ENCODE data around the gene LTN1. TPM values are rescaled to one million over a fixed set of nuclear protein-coding genes. Genes with fewer than 3 reads are reported as not detected.
"Not testable (repeated sequence)": the region's sequence is repeated elsewhere in the genome, so short reads cannot be mapped to it uniquely, and the experiment has no call there.

LTN1 gene
- total RNA-seq, 2 donors from 2014 or later: 19.8 to 21.8 TPM

- no peaks in the 10 kb centered on the region for H3K4me1 ChIP-seq (ENCODE audit: control insufficient read depth, insufficient read depth, low read length)
- no peak overlapping the region for H3K27ac ChIP-seq (ENCODE audit: low read depth, low read length)
- no peak for TF ChIP-seq CTCF (conservative IDR thresholded peaks at IDR 0.05)
- H3K9ac ChIP-seq (ENCODE audit: extremely low read depth, low read length, poor library complexity, severe bottlenecking): no peak overlapping the region
- H3K4me3 Mint-ChIP-seq: no peak overlapping the region
- H3K27me3 Mint-ChIP-seq (ENCODE audit: insufficient read depth): peaks cover 3% of the 10 kb centered on the region
- no peak for DNase-seq
- H3K9me3 Mint-ChIP-seq: peaks cover 5% of the 10 kb centered on the region
- H3K36me3 Mint-ChIP-seq (ENCODE audit: low read depth): no peaks in the 10 kb centered on the region
- H3K36me3 ChIP-seq (ENCODE audit: control insufficient read depth, insufficient read depth, low read length): peaks cover 5% of the 10 kb centered on the region
- H3K9me3 ChIP-seq (ENCODE audit: control insufficient read depth, low read length): no peaks in the 10 kb centered on the region
- peaks cover 13% of the 10 kb centered on the region for H3K4me1 Mint-ChIP-seq
- peaks cover 5% of the 10 kb centered on the region for H3K27me3 ChIP-seq (ENCODE audit: control insufficient read depth, insufficient read depth, low read length, poor library complexity, severe bottlenecking)
- H3K27ac Mint-ChIP-seq: no peak overlapping the region
- no peak overlapping the region for H3K4me3 ChIP-seq (ENCODE audit: low read length)
- WGBS, 2 experiments (ENCODE audit: insufficient coverage in 1 of 2, insufficient read length in 1 of 2): 87 to 91% methylated on average over 1 to 4 of the region's 4 CpGs
Measured at GRCh38 chr21:29022166-29022565, 29.5 kb upstream of the LTN1 start.

- Histone ChIP-seq H3K4me1 (ENCODE audit: control insufficient read depth, insufficient read depth, low read length) (no peaks in the 10 kb centered on the region), H3K27me3 (ENCODE audit: control insufficient read depth, insufficient read depth, low read length, poor library complexity, severe bottlenecking) (peaks cover 5% of the 10 kb centered on the region), H3K36me3 (ENCODE audit: control insufficient read depth, insufficient read depth, low read length) (no peaks in the 10 kb centered on the region), H3K4me3 (ENCODE audit: low read length) (peak overlapping the region; percentile 79), H3K9me3 (ENCODE audit: control insufficient read depth, low read length) (no peaks in the 10 kb centered on the region), H3K27ac (ENCODE audit: low read depth, low read length) (no peak overlapping the region), H3K9ac (ENCODE audit: extremely low read depth, low read length, poor library complexity, severe bottlenecking) (peak overlapping the region; percentile 47)
- 67 to 72% methylated on average over 5 to 11 of the region's 12 CpGs for WGBS, 2 experiments (ENCODE audit: insufficient coverage in 1 of 2, insufficient read length in 1 of 2)
- Mint-ChIP-seq H3K4me1 (peaks cover 8% of the 10 kb centered on the region), H3K36me3 (ENCODE audit: low read depth) (peaks cover 3% of the 10 kb centered on the region), H3K27ac (no peak overlapping the region), H3K27me3 (ENCODE audit: insufficient read depth) (peaks cover 3% of the 10 kb centered on the region), H3K4me3 (peak overlapping the region; percentile 74), H3K9me3 (peaks cover 8% of the 10 kb centered on the region)
- no peak for DNase-seq
- no peak for TF ChIP-seq CTCF (conservative IDR thresholded peaks at IDR 0.05)
Measured at GRCh38 chr21:29018540-29018939, 25.9 kb upstream of the LTN1 start.

- peaks cover 3% of the 10 kb centered on the region for H3K27me3 Mint-ChIP-seq (ENCODE audit: insufficient read depth)
- Histone ChIP-seq H3K4me1 (ENCODE audit: control insufficient read depth, insufficient read depth, low read length) (no peaks in the 10 kb centered on the region), H3K36me3 (ENCODE audit: control insufficient read depth, insufficient read depth, low read length) (no peaks in the 10 kb centered on the region), H3K27ac (ENCODE audit: low read depth, low read length) (no peak overlapping the region), H3K9ac (ENCODE audit: extremely low read depth, low read length, poor library complexity, severe bottlenecking) (no peak overlapping the region), H3K9me3 (ENCODE audit: control insufficient read depth, low read length) (no peaks in the 10 kb centered on the region), H3K27me3 (ENCODE audit: control insufficient read depth, insufficient read depth, low read length, poor library complexity, severe bottlenecking) (peaks cover 5% of the 10 kb centered on the region), H3K4me3 (ENCODE audit: low read length) (peak overlapping the region; percentile 79)
- no peak overlapping the region for H3K27ac Mint-ChIP-seq
- 90 to 98% methylated on average over 6 of the region's 6 CpGs for WGBS, 2 experiments (ENCODE audit: insufficient coverage in 1 of 2, insufficient read length in 1 of 2)
- H3K9me3 Mint-ChIP-seq: peaks cover 12% of the 10 kb centered on the region
- peak overlapping the region; percentile 74 for H3K4me3 Mint-ChIP-seq
- no peak for DNase-seq
- H3K4me1 Mint-ChIP-seq: peaks cover 8% of the 10 kb centered on the region
- no peak for TF ChIP-seq CTCF (conservative IDR thresholded peaks at IDR 0.05)
- H3K36me3 Mint-ChIP-seq (ENCODE audit: low read depth): peaks cover 3% of the 10 kb centered on the region
Measured at GRCh38 chr21:29017639-29018237, 25.1 kb upstream of the LTN1 start.

GRCh38 chr21:29011236-29011635 is 18.6 kb upstream of the LTN1 start:
- not testable (repeated sequence) for DNase-seq; H3K27me3 ChIP-seq (ENCODE audit: control insufficient read depth, insufficient read depth, low read length, poor library complexity, severe bottlenecking); H3K4me1 Mint-ChIP-seq; H3K27ac Mint-ChIP-seq; H3K27ac ChIP-seq (ENCODE audit: low read depth, low read length); H3K9me3 ChIP-seq (ENCODE audit: control insufficient read depth, low read length); H3K27me3 Mint-ChIP-seq (ENCODE audit: insufficient read depth); H3K4me3 Mint-ChIP-seq; H3K4me3 ChIP-seq (ENCODE audit: low read length); H3K9ac ChIP-seq (ENCODE audit: extremely low read depth, low read length, poor library complexity, severe bottlenecking); H3K36me3 ChIP-seq (ENCODE audit: control insufficient read depth, insufficient read depth, low read length); H3K4me1 ChIP-seq (ENCODE audit: control insufficient read depth, insufficient read depth, low read length); H3K36me3 Mint-ChIP-seq (ENCODE audit: low read depth)
- H3K9me3 Mint-ChIP-seq: peaks cover 26% of the 10 kb centered on the region
- WGBS, 2 experiments (ENCODE audit: insufficient coverage in 1 of 2, insufficient read length in 1 of 2): 81% methylated on average over 17 of the region's 30 CpGs; no CpG with 5 or more reads in 1 of the 2 experiments

Measured in endodermal cell (in vitro differentiated cells).